Measurements from ENCODE around the gene AGPS. TPM values are rescaled to one million over a fixed set of nuclear protein-coding genes. Genes with fewer than 3 reads are reported as not detected.

The AGPS gene
- total and polyA plus RNA-seq, 10 of the 15 experiments (the other 5 are each of a cell fraction or from before 2014, with no cell fraction given) = 7.9 to 54.2 (median 38.7) TPM

- Histone ChIP-seq H3K27ac (ENCODE audit: control insufficient read depth, insufficient read depth) (no peak overlapping the region), H2AFZ (ENCODE audit: control insufficient read depth, low read depth, low read length) (no peak overlapping the region)
- in situ Hi-C loops (cut with MboI) = no loop called here
Measured at GRCh38 chr2:177531706-177532105, 139.1 kb downstream of the AGPS start.

More at GRCh38 chr2:177531706-177532105, 139.1 kb downstream of the AGPS start:
- H3K4me1 ChIP-seq (ENCODE audit: control insufficient read depth, insufficient read depth, low read length) = no peaks in the 10 kb centered on the region
- POLR2A ChIA-PET = interaction anchor here (0.7 to 1.0 kb wide), 2 partner anchors 10 to 12 kb away, joined by 3 read pairs; no protein-coding TSS in a partner anchor
- RAD21 ChIA-PET (ENCODE audit: unreplicated experiment) = no interaction called here
- no peaks in the 10 kb centered on the region for H4K20me1 ChIP-seq (ENCODE audit: control insufficient read depth, insufficient read depth)
- WGBS (ENCODE audit: insufficient coverage, insufficient replicate concordance, low lambda C conversion rate, missing lambda C conversion rate) = 99% methylated on average over 5 of the region's 5 CpGs
- no TSS peak for BruUV-seq (replicated peaks)
- no peaks in the 10 kb centered on the region for H3K27me3 ChIP-seq (replicated peaks in 1 of 2; ENCODE audit: control insufficient read depth in 2 of 2, insufficient read depth in 2 of 2, low read length in 1 of 2)
- CTCF ChIA-PET = interaction anchor here (1.6 to 1.9 kb wide), 2 partner anchors 9 to 21 kb away, joined by 3 to 9 read pairs; a partner anchor contains a TSS
- intact Hi-C loops (cut with micrococcal nuclease; ENCODE audit: unreplicated experiment) = no loop called here
- H3K4me3 ChIP-seq = no peak overlapping the region
- TF ChIP-seq CBX3 (IDR thresholded peaks at IDR 0.05; ENCODE audit: borderline replicate concordance, low read depth) (no peak), NFYB (IDR thresholded peaks at IDR 0.05; ENCODE audit: insufficient read depth, low read depth, low read length) (no peak), ZNF274 (IDR thresholded peaks at IDR 0.05; ENCODE audit: insufficient read depth, insufficient read length) (no peak), RELB (IDR thresholded peaks at IDR 0.05; ENCODE audit: low read depth) (no peak), NFYA (IDR thresholded peaks at IDR 0.05; ENCODE audit: borderline replicate concordance, low read depth, low read length) (no peak), RUNX3 (IDR thresholded peaks at IDR 0.05; ENCODE audit: low read length) (no peak), STAT3 (IDR thresholded peaks at IDR 0.05; ENCODE audit: low read depth, low read length) (no peak), NBN (IDR thresholded peaks at IDR 0.05) (no peak)
- SMC1A ChIA-PET (ENCODE audit: uncharacterized antibody, unreplicated experiment) = interaction anchor here (0.7 to 4.5 kb wide), 3 partner anchors 10 to 151 kb away, joined by 3 to 19 read pairs (median 7); no protein-coding TSS in a partner anchor
- no peaks in the 10 kb centered on the region for H3K36me3 ChIP-seq (ENCODE audit: control insufficient read depth in 2 of 2, insufficient read depth in 2 of 2, low read length in 1 of 2)
- H3K4me2 ChIP-seq (ENCODE audit: control insufficient read depth, insufficient read depth) = no peak overlapping the region
- no peak for DNase-seq (ENCODE audit: low read depth, low spot score)
- no peak for ATAC-seq
- H3K9me3 ChIP-seq (replicated peaks; ENCODE audit: control insufficient read depth, insufficient read depth, low read length) = no peaks in the 10 kb centered on the region
- no peak overlapping the region for H3K9ac ChIP-seq (ENCODE audit: control insufficient read depth, insufficient read depth, low read length)
- no peak for FAIRE-seq
- H3K79me2 ChIP-seq (ENCODE audit: control insufficient read depth, insufficient read depth, low read length) = no peaks in the 10 kb centered on the region
